ENCODE results near the gene CGREF1. TPM values are rescaled to one million over a fixed set of nuclear protein-coding genes. Genes with fewer than 3 reads are reported as not detected.

Gene CGREF1
- total and polyA plus RNA-seq, 4 donors = 0.55 to 0.89 (median 0.69) TPM

- peak; percentile 80 for ATAC-seq (ENCODE audit: insufficient read depth, low FRiP score)
- WGBS, 2 donors = 0% methylated on average over 57 to 67 of the region's 67 CpGs
- peak; percentile 97 for DNase-seq
- Histone ChIP-seq H3K27me3 (ENCODE audit: control insufficient read depth in 3 of 3, insufficient read depth in 3 of 3, low read length in 2 of 3) (no peaks in the 10 kb centered on the region), H3K4me3 (peak within 1 kb of the TSS; percentile 58), H3K4me1 (ENCODE audit: control insufficient read depth in 5 of 5, insufficient read depth in 5 of 5, low read length in 5 of 5) (peaks cover 0 to 16% (median 2%) of the 10 kb centered on the region in 5 donors), H3K9ac (ENCODE audit: insufficient read depth in 1 of 2, low read length in 2 of 2) (peak within 1 kb of the TSS; percentile 76 to 91), H3K36me3 (ENCODE audit: control insufficient read depth in 4 of 4, insufficient read depth in 4 of 4, low read length in 4 of 4) (peaks cover 3 to 31% (median 21%) of the 10 kb centered on the region in 4 donors), H3K9me3 (ENCODE audit: control insufficient read depth in 4 of 4, insufficient read depth in 3 of 4, low read length in 3 of 4) (no peaks in the 10 kb centered on the region), H3K27ac (ENCODE audit: low read depth in 1 of 2, low read length in 1 of 2) (peak within 1 kb of the TSS; percentile 84 to 91)
- TF ChIP-seq CTCF (IDR thresholded peaks at IDR 0.05; ENCODE audit: control extremely low read depth, extremely low read depth) = no peak
Measured at GRCh38 chr2:27050996-27051901, 67.7 kb downstream of the CGREF1 start, which contains the start of gene AGBL5. TSS of gene AGBL5 (plus strand) at chr2:27051668. CDS start at chr2:27052959, 1,291 bp downstream.

Other genes starting within 250 kb of the CGREF1 start
- 10 to 100 TPM; 10.2 to 34.1 TPM for gene MAPRE3, start 148.5 kb downstream of the CGREF1 start, total RNA-seq
- gene MAPRE3, start 148.5 kb downstream of the CGREF1 start, polyA plus RNA-seq = 10 to 100 TPM; 20.4 to 41.9 TPM
- 10 to 100 TPM; 34.3 to 99.2 TPM for gene TMEM214, start 86.2 kb downstream of the CGREF1 start, total RNA-seq
- 10 to 100 TPM; 56.7 to 62.5 TPM for gene TMEM214, start 86.2 kb downstream of the CGREF1 start, polyA plus RNA-seq
- gene AGBL5, start 67.5 kb downstream of the CGREF1 start, total RNA-seq = 10 to 100 TPM; 17.3 to 22.3 TPM
- gene AGBL5, start 67.5 kb downstream of the CGREF1 start, polyA plus RNA-seq = 10 to 100 TPM in 1 of 2 donors, 1 to 10 TPM in 1; 8.6 to 11.6 TPM
- gene OST4, start 47.5 kb downstream of the CGREF1 start, total RNA-seq = 100 to 1,000 TPM; 164 to 238 TPM
- gene OST4, start 47.5 kb downstream of the CGREF1 start, polyA plus RNA-seq = 100 to 1,000 TPM; 379 to 577 TPM
- 100 to 1,000 TPM in 1 of 2 donors, 10 to 100 TPM in 1; 88.4 to 163 TPM for gene EMILIN1, start 40.5 kb downstream of the CGREF1 start, total RNA-seq
- gene EMILIN1, start 40.5 kb downstream of the CGREF1 start, polyA plus RNA-seq = 10 to 100 TPM; 74.1 to 98.6 TPM
- 1 to 10 TPM; 1.6 to 7.6 TPM for gene KHK, start 32.4 kb downstream of the CGREF1 start, total RNA-seq
- 1 to 10 TPM; 3.1 to 4.2 TPM for gene KHK, start 32.4 kb downstream of the CGREF1 start, polyA plus RNA-seq
- gene ABHD1, start 4.7 kb upstream of the CGREF1 start, total RNA-seq = under 1 TPM; 0.11 to 0.74 TPM
- gene ABHD1, start 4.7 kb upstream of the CGREF1 start, polyA plus RNA-seq = under 1 TPM; 0.08 to 0.16 TPM
- 10 to 100 TPM; 30.2 to 56.8 TPM for gene PREB, start 15.5 kb upstream of the CGREF1 start, total RNA-seq
- 10 to 100 TPM; 25.8 to 66.8 TPM for gene PREB, start 15.5 kb upstream of the CGREF1 start, polyA plus RNA-seq
- gene PRR30, start 20.3 kb upstream of the CGREF1 start, total RNA-seq = not detected
- gene PRR30, start 20.3 kb upstream of the CGREF1 start, polyA plus RNA-seq = not detected
- gene TCF23, start 29.9 kb upstream of the CGREF1 start, total RNA-seq = under 1 TPM in 1 of 2 donors, not detected in 1; 0.18 TPM
- under 1 TPM; 0.01 to 0.04 TPM for gene TCF23, start 29.9 kb upstream of the CGREF1 start, polyA plus RNA-seq
- gene ATRAID, start 92.9 kb upstream of the CGREF1 start, total RNA-seq = 100 to 1,000 TPM in 1 of 2 donors, 10 to 100 TPM in 1; 90.0 to 107 TPM
- 100 to 1,000 TPM; 136 to 204 TPM for gene ATRAID, start 92.9 kb upstream of the CGREF1 start, polyA plus RNA-seq
- gene SLC5A6, start 93.1 kb upstream of the CGREF1 start, total RNA-seq = 10 to 100 TPM; 12.1 to 32.5 TPM
- 10 to 100 TPM; 15.2 to 33.1 TPM for gene SLC5A6, start 93.1 kb upstream of the CGREF1 start, polyA plus RNA-seq
- 10 to 100 TPM; 18.3 to 42.0 TPM for gene CAD, start 98.2 kb upstream of the CGREF1 start, total RNA-seq
- gene CAD, start 98.2 kb upstream of the CGREF1 start, polyA plus RNA-seq = 10 to 100 TPM; 10.9 to 19.4 TPM
- under 1 TPM; 0.31 to 0.77 TPM for gene SLC30A3, start 143.9 kb upstream of the CGREF1 start, total RNA-seq
- under 1 TPM; 0.11 to 0.37 TPM for gene SLC30A3, start 143.9 kb upstream of the CGREF1 start, polyA plus RNA-seq
- not detected for gene DNAJC5G, start 156.3 kb upstream of the CGREF1 start, total RNA-seq
- gene DNAJC5G, start 156.3 kb upstream of the CGREF1 start, polyA plus RNA-seq = not detected
- under 1 TPM; 0.09 to 0.48 TPM for gene TRIM54, start 163.3 kb upstream of the CGREF1 start, total RNA-seq
- under 1 TPM; 0.10 to 0.16 TPM for gene TRIM54, start 163.3 kb upstream of the CGREF1 start, polyA plus RNA-seq
- 1 to 10 TPM in 1 of 2 donors, under 1 TPM in 1; 0.34 to 2.0 TPM for gene UCN, start 189.3 kb upstream of the CGREF1 start, total RNA-seq
- 1 to 10 TPM in 1 of 2 donors, under 1 TPM in 1; 0.76 to 2.0 TPM for gene UCN, start 189.3 kb upstream of the CGREF1 start, polyA plus RNA-seq
- gene MPV17, start 204.0 kb upstream of the CGREF1 start, total RNA-seq = 100 to 1,000 TPM in 1 of 2 donors, 10 to 100 TPM in 1; 42.1 to 103 TPM
- gene MPV17, start 204.0 kb upstream of the CGREF1 start, polyA plus RNA-seq = 100 to 1,000 TPM in 1 of 2 donors, 10 to 100 TPM in 1; 94.5 to 224 TPM
- gene GTF3C2, start 237.6 kb upstream of the CGREF1 start, total RNA-seq = 10 to 100 TPM; 46.4 to 61.8 TPM
- 10 to 100 TPM; 28.7 to 41.0 TPM for gene GTF3C2, start 237.6 kb upstream of the CGREF1 start, polyA plus RNA-seq

All from lung (tissue), 12 donors.